DMS 273 (cell line): ENCODE measurements around the gene ZCWPW2.

Experiments used
- DNase-seq: peaks from one replicate; lab custom pipeline; 2025; ENCODE audit not compliant: unreplicated experiment; lab: John Stamatoyannopoulos, UW

The ZCWPW2 gene

DNA sequence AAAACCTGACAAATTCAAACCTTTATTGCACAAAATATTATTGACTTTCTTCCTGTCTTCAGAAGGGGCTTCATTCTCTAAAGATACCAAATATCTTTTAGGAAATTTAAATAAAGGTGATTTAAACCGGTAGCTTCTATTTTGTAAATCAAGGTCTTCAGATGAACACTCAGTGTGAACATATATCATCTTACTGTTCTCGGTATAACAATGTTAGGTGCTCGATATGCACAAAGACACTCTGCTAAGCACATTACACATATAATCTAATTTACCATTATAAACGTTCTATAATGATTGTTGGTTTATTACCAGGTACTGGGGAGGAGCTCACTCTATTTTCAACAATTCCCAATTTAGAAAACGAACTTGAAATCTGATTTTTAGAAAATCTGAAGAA is 225.5 kb downstream of the ZCWPW2 start:
- DNase-seq, result peak; percentile 8

- peak; percentile 72 for DNase-seq
Measured at GRCh38 chr3:28575100-28575745, 226.7 kb downstream of the ZCWPW2 start.
